CD14-positive monocyte (primary cell): ENCODE results near the gene RANBP17. TPM values are rescaled to one million over a fixed set of nuclear protein-coding genes. Genes with fewer than 3 reads are reported as not detected.

Source experiments
- DNase-seq, 3 donors: peaks; one replicate each; pipeline ENCODE4 v3.0.0-alpha.2; 2011 to 2022
- H2AFZ ChIP-seq: 2 replicates; pipeline ENCODE4 v1.6.0; 2012; ENCODE audit warnings: mild to moderate bottlenecking, low read depth, low read length, inconsistent platforms; ENCODE audit not compliant: insufficient read depth, poor library complexity, severe bottlenecking
- H3K27ac ChIP-seq, 2 donors: 1 replicate in 1 of 2; 2 replicates in 1 of 2; pipeline ENCODE4 v1.5.1; 2012 to 2013; ENCODE audit warnings: low read length in 2 of 2, control low read depth in 1 of 2, inconsistent platforms in 1 of 2, low read depth in 1 of 2, mild to moderate bottlenecking in 1 of 2
- H3K27me3 ChIP-seq, 2 donors: one replicate each; pipeline versions ENCODE4 v1.6.0 to v1.6.1; 2011 to 2013; ENCODE audit warnings: low read length in 2 of 2; ENCODE audit not compliant: control insufficient read depth in 2 of 2, insufficient read depth in 2 of 2
- H3K36me3 ChIP-seq, 2 donors: replicated peaks in 1 of 2; 1 replicate in 1 of 2; 2 replicates in 1 of 2; pipeline versions ENCODE4 v1.5.1 to v1.6.1; 2012 to 2013; ENCODE audit warnings: low read length in 2 of 2, control low read depth in 1 of 2, inconsistent platforms in 1 of 2, mild to moderate bottlenecking in 1 of 2; ENCODE audit not compliant: insufficient read depth in 2 of 2, control insufficient read depth in 1 of 2
- H3K4me1 ChIP-seq, 2 donors: 1 replicate in 1 of 2; 2 replicates in 1 of 2; pipeline versions ENCODE4 v1.5.1 to v1.6.1; 2012 to 2013; ENCODE audit warnings: low read length in 2 of 2, control low read depth in 1 of 2, inconsistent platforms in 1 of 2, mild to moderate bottlenecking in 1 of 2, moderate library complexity in 1 of 2; ENCODE audit not compliant: insufficient read depth in 2 of 2, control insufficient read depth in 1 of 2
- H3K4me2 ChIP-seq: replicated peaks from 2 replicates; pipeline ENCODE3; 2012; ENCODE audit warnings: low read length, moderate library complexity, mild to moderate bottlenecking; ENCODE audit not compliant: poor library complexity, severe bottlenecking; ENCODE audit errors: extremely low read depth
- H3K4me3 ChIP-seq, 3 experiments: fragments of 200-600 bp in 1 of 3; sonication (generic) in 1 of 3; replicated peaks in 1 of 3; 1 replicate in 2 of 3; 2 replicates in 1 of 3; pipeline ENCODE4 v1.5.1; 2011 to 2013; ENCODE audit warnings: low read length in 3 of 3, mild to moderate bottlenecking in 3 of 3, control low read depth in 2 of 3, low read depth in 2 of 3, inconsistent platforms in 1 of 3, moderate library complexity in 1 of 3
- H3K79me2 ChIP-seq: 2 replicates; pipeline ENCODE4 v1.6.0; 2012; ENCODE audit warnings: mild to moderate bottlenecking, control low read depth, inconsistent platforms, low read length, moderate library complexity; ENCODE audit not compliant: insufficient read depth
- H3K9ac ChIP-seq: 2 replicates; pipeline ENCODE4 v1.6.0; 2017; ENCODE audit warnings: low read length, mild to moderate bottlenecking; ENCODE audit not compliant: insufficient read depth, poor library complexity, severe bottlenecking
- H3K9me3 ChIP-seq, 2 donors: replicated peaks in 1 of 2; 1 replicate in 1 of 2; 2 replicates in 1 of 2; pipeline versions ENCODE4 v1.5.1 to v1.6.1; 2012 to 2013; ENCODE audit warnings: low read length in 2 of 2, control low read depth in 1 of 2; ENCODE audit not compliant: control insufficient read depth in 1 of 2, insufficient read depth in 1 of 2
- H4K20me1 ChIP-seq: 2 replicates; pipeline ENCODE4 v1.6.0; 2012; ENCODE audit warnings: mild to moderate bottlenecking, low read length, control low read depth, moderate library complexity; ENCODE audit not compliant: insufficient read depth
- H3K27ac Mint-ChIP-seq, 7 donors: one replicate each; pipeline ENCODE4 v1.8.0; 2020; ENCODE audit warnings: mild to moderate bottlenecking in 7 of 7, mixed read lengths in 7 of 7, moderate library complexity in 6 of 7, inconsistent platforms in 2 of 7
- H3K27me3 Mint-ChIP-seq, 3 donors: one replicate each; pipeline ENCODE4 v1.8.0; 2021 to 2022; ENCODE audit warnings: low read depth in 3 of 3, mild to moderate bottlenecking in 3 of 3, mixed read lengths in 3 of 3, moderate library complexity in 3 of 3, inconsistent platforms in 1 of 3
- H3K36me3 Mint-ChIP-seq, 2 donors: one replicate each; pipeline ENCODE4 v1.8.0; 2020; ENCODE audit warnings: mixed read lengths in 2 of 2, inconsistent platforms in 1 of 2, mild to moderate bottlenecking in 1 of 2
- H3K4me1 Mint-ChIP-seq: one replicate; pipeline ENCODE4 v1.8.0; 2020; ENCODE audit warnings: mild to moderate bottlenecking, mixed read lengths
- H3K4me3 Mint-ChIP-seq, 2 donors: one replicate each; pipeline ENCODE4 v1.8.0; 2020; ENCODE audit warnings: mild to moderate bottlenecking in 2 of 2, mixed read lengths in 2 of 2, moderate library complexity in 1 of 2
- H3K9me3 Mint-ChIP-seq, 7 donors: one replicate each; pipeline ENCODE4 v1.8.0; 2020 to 2022; ENCODE audit warnings: mixed read lengths in 7 of 7, mild to moderate bottlenecking in 6 of 7, moderate library complexity in 6 of 7, inconsistent platforms in 2 of 7
- WGBS: methylation state at CpG from one replicate; pipeline ENCODE4 v1.1.5; 2013; ENCODE audit warnings: missing lambda C conversion rate; ENCODE audit not compliant: insufficient coverage; 5-methylcytosine and 5-hydroxymethylcytosine counted together
- intact Hi-C, 2 donors: fragments of 100-400 bp; cut with micrococcal nuclease; formaldehyde crosslinking; loops; one replicate each; pipeline versions ENCODE4 v1.15.0 to v1.15.1; 2023
- polyA plus RNA-seq, 3 donors: library from polyadenylated mRNA; depleted of rRNA in 1 of 3; unstranded in 2 of 3; stranded (reverse) in 1 of 3; fragments of 300-500 nt in 2 of 3; fragments of >200 nt in 1 of 3; fragmentation: Illumina TruSeq in 2 of 3; gene quantifications; 1 replicate in 2 of 3; 2 replicates in 1 of 3; pipeline ENCODE4 v1.2.3, GENCODE V29; 2012 to 2021
- TF ChIP-seq, protein P1 (sequence below): fragments of 200-600 bp; IDR thresholded peaks from one replicate; pipeline ENCODE4 v1.8.0; 2022; ENCODE audit warnings: antibody characterized with exemption, mild to moderate bottlenecking

Gene RANBP17
- polyA plus RNA-seq, 3 donors, result 0.07 to 0.13 TPM; not detected in 1

DNA sequence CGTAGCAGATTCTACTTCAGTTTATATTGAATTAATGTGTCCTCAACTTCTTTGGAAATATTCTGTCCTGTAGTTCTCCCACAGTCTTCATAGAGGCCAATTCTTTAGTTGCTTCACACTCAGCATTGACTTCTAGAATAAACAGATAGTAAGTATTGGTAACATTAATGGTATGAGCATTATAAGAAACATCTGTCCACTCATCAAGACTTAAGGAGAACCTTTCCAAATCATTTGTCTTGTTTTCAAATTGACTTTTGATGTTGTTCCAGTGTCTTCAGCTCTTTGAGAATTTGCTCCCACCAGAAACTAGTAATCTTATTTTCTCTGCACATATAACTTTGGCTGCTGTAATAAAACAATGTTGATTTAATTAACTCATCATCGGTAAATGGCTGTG is 18.3 kb downstream of the RANBP17 start:
- Histone ChIP-seq H3K79me2 (no peaks in the 10 kb centered on the region), H3K27me3 (no peaks in the 10 kb centered on the region), H3K4me3 (no peak overlapping the region), H3K4me2 (no peak overlapping the region), H3K4me1 (no peaks in the 10 kb centered on the region), H4K20me1 (no peaks in the 10 kb centered on the region), H3K27ac (no peak overlapping the region), H2AFZ (no peak overlapping the region), H3K9me3 (peaks cover 0 to 3% of the 10 kb centered on the region in 2 donors), H3K36me3 (no peaks in the 10 kb centered on the region), H3K9ac (no peak overlapping the region)
- no peak overlapping the region for H3K4me3 Mint-ChIP-seq
- peaks cover 0 to 3% (median 0%) of the 10 kb centered on the region in 7 donors for H3K9me3 Mint-ChIP-seq
- intact Hi-C loops, result no loop called here
- no CpG with 5 or more reads among the region's 2 CpGs for WGBS
- H3K27ac Mint-ChIP-seq, result no peak overlapping the region
- DNase-seq, result no peak
- TF ChIP-seq, protein P1, sequence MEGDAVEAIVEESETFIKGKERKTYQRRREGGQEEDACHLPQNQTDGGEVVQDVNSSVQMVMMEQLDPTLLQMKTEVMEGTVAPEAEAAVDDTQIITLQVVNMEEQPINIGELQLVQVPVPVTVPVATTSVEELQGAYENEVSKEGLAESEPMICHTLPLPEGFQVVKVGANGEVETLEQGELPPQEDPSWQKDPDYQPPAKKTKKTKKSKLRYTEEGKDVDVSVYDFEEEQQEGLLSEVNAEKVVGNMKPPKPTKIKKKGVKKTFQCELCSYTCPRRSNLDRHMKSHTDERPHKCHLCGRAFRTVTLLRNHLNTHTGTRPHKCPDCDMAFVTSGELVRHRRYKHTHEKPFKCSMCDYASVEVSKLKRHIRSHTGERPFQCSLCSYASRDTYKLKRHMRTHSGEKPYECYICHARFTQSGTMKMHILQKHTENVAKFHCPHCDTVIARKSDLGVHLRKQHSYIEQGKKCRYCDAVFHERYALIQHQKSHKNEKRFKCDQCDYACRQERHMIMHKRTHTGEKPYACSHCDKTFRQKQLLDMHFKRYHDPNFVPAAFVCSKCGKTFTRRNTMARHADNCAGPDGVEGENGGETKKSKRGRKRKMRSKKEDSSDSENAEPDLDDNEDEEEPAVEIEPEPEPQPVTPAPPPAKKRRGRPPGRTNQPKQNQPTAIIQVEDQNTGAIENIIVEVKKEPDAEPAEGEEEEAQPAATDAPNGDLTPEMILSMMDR, result no peak
- H3K27me3 Mint-ChIP-seq, result no peaks in the 10 kb centered on the region
- no peaks in the 10 kb centered on the region for H3K4me1 Mint-ChIP-seq
- no peaks in the 10 kb centered on the region for H3K36me3 Mint-ChIP-seq

- TF ChIP-seq, protein P1, result no peak
- H3K9ac ChIP-seq, result no peak overlapping the region
- H3K4me2 ChIP-seq, result no peak overlapping the region
- no peaks in the 10 kb centered on the region for H3K4me1 ChIP-seq
- intact Hi-C loops, result no loop called here
- no peak overlapping the region for H3K27ac ChIP-seq
- no peak for DNase-seq
- H3K4me3 ChIP-seq, result no peak overlapping the region
- Mint-ChIP-seq H3K9me3 (peaks cover 0 to 2% (median 1%) of the 10 kb centered on the region in 7 donors), H3K4me3 (no peak overlapping the region), H3K27ac (no peak overlapping the region), H3K27me3 (no peaks in the 10 kb centered on the region), H3K36me3 (no peaks in the 10 kb centered on the region), H3K4me1 (no peaks in the 10 kb centered on the region)
- no peaks in the 10 kb centered on the region for H3K9me3 ChIP-seq
- no peak overlapping the region for H2AFZ ChIP-seq
- WGBS, result no CpG with 5 or more reads among the region's 3 CpGs
- no peaks in the 10 kb centered on the region for H4K20me1 ChIP-seq
- no peaks in the 10 kb centered on the region for H3K79me2 ChIP-seq
- H3K36me3 ChIP-seq, result no peaks in the 10 kb centered on the region
- no peaks in the 10 kb centered on the region for H3K27me3 ChIP-seq
Observed at GRCh38 chr5:170882345-170882744, 20.5 kb downstream of the RANBP17 start.
